ENCODE results near the gene ANKRD6.
"Not testable (repeated sequence)": the region's sequence is repeated elsewhere in the genome, so short reads cannot be mapped to it uniquely, and the experiment has no call there.

ANKRD6 gene

GRCh38 chr6:89602166-89602565 lies 169.2 kb downstream of the ANKRD6 start:
- no peak for DNase-seq (ENCODE audit: low spot score)

DNA sequence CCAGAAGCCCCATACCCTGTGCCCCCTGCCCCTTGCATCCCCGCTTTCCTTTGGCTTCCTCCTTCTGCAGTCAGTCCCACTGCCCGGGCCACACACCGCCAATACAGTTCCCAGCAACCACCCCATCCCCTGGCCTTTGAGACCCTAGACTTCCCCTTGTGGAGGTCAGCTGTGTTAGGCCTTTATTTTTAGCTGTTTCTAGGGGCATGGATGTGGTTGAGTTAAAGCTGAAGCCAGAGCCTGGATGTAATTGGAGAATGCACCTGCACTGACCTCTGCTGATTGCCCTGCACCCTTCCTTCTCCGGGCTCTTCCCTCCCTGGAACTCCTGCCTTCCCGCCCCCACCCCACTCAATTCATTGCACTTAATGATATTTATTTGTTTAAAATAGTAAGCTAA lies 171.7 kb downstream of the ANKRD6 start:
- DNase-seq (ENCODE audit: low spot score) = no peak

DNA sequence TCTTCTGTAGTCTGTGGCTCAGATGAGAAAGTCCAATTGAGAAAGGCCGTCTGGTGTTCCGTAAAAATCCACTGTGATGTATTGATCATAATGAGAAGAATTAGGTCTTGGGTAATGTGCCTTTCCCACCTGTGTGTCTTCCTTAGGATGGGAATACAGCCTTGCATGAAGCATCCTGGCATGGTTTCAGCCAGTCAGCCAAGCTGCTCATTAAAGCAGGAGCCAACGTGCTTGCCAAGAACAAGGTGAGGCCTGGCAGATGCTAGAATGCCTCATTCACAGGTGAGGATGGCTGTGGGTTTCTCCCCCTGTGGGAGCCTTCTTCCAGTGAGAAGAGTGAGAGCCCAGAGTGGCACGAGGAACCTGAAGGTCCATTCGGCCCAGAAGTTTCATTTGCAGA lies 172.9 kb downstream of the ANKRD6 start:
- DNase-seq (ENCODE audit: low spot score) = no peak

GRCh38 chr6:89610149-89610642 lies 177.2 kb downstream of the ANKRD6 start:
- DNase-seq (ENCODE audit: low spot score) = peak; percentile 48

DNA sequence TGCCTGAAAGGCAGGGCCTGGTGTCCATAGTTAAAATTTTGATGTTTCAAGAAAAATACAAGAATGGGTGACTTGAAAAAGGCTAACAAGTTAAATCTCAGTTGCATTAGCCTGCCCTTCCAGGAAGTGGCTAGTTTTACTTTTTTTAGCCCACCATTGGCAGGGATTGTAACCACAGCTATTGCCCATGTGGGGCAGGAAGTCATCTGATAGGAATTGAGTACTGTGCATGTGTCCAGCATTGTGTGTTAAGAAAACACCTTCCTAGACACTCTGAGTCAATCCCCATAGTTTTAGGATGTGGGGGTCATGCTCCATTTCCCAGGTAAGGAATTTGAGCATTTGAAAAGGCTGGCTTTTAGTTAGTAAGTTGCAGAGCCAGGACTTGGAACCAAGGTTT lies 178.7 kb downstream of the ANKRD6 start:
- peak; percentile 44 for DNase-seq (ENCODE audit: low spot score)

DNA sequence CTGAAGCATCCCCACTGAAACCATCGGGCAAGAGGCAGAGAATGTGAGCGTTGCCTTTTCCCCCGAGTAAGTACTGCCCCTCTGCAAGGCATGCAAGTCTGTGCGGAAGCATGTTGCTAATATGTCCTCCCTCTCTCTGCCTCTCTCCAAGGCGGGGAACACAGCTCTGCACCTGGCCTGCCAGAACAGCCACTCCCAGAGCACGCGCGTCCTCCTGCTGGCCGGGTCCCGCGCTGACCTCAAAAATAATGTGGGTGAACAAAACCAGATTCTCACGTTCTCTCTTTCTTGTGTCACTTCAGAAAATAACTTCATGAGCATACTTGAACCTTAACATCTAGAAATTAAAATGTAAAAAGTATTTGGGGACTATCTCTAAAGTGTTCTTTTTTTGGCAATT lies 179.2 kb downstream of the ANKRD6 start:
- DNase-seq (ENCODE audit: low spot score) = no peak

- DNase-seq (ENCODE audit: low spot score) = no peak
Measured at GRCh38 chr6:89613790-89614189, 180.8 kb downstream of the ANKRD6 start.

- no peak for DNase-seq (ENCODE audit: low spot score)
Measured at GRCh38 chr6:89615882-89616281, 182.9 kb downstream of the ANKRD6 start.

DNA sequence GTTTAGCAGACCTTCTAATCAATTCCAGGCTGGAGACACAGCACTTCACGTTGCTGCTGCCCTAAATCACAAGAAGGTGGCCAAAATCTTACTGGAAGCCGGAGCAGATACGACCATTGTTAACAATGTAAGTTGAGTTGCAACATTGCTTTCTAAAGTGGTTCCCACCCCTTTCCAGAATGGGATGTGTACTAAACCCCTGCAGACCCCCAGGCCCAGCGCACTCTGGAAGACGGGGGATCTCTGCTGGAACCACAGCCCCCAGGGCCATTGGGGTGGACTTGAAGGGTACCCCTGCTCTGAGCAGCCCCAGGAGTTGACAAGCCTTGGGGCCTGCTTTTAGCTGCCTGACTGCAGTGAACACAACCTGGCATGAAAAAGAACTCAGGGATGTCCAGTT lies 183.6 kb downstream of the ANKRD6 start:
- DNase-seq (ENCODE audit: low spot score) = no peak

- no peak for DNase-seq (ENCODE audit: low spot score)
Measured at GRCh38 chr6:89618026-89618425, 185.1 kb downstream of the ANKRD6 start.

DNA sequence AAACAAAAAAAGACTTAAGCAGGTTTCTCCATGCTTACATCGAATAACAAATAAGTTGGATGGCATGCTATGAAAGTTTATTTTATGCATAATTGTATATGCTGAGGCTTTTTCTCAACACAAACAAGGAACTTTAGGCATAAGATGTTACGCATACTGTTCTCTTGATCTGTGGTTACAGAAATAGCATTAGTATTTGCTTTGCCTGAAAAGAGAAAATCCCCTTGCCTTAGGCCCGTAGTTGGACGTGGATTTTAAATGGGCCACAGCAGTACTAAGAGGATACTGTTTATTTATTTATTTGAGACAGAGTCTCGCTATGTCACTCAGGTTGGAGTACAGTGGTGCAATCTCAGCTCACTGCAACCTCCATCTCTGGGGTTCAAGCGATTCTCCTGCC lies 186.6 kb downstream of the ANKRD6 start:
- no peak for DNase-seq (ENCODE audit: low spot score)

DNA sequence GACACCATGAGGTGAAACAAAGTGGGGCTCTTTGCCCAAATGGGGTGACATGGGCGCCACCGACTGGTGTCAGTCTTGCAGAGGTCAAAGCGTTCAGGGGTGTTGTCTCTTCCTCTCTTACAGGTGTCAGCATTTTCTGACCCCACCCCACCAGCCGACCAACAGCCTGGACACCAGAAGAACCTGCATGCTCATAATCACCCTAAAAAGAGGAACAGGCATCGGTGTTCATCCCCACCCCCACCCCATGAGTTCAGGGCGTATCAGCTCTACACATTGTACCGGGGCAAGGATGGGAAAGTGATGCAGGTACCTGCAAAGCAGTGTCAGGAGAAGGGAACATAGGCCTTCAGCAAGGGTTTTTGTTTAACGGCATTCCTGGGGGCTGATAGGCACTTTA lies 190.8 kb downstream of the ANKRD6 start:
- no peak for DNase-seq (ENCODE audit: low spot score)

GRCh38 chr6:89630488-89630887 lies 197.5 kb downstream of the ANKRD6 start:
- DNase-seq (ENCODE audit: low spot score) = no peak

DNA sequence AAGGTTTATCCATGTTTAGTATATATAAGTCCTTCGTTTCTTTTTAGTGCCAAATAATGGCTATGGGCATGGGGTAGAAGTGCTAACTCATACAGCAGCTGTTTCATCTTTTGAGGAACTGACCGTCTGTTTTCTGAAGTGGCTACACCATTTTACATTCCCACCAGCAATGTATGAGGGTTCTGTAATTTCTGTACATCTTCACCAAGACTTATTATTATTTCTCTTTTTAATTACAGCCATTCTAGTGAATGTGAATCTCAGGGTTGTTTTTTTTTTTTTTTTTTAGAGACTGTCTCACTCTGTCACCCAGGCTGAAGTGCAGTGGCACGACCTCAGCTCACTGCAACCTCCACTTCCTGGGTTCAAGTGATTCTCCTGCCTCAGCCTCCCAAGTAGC lies 203.5 kb downstream of the ANKRD6 start:
- not testable (repeated sequence) for DNase-seq (ENCODE audit: low spot score)

GRCh38 chr6:89637960-89638319 lies 205.0 kb downstream of the ANKRD6 start:
- no peak for DNase-seq (ENCODE audit: low spot score)

GRCh38 chr6:89638320-89639195 lies 205.6 kb downstream of the ANKRD6 start, which contains the start of gene LYRM2:
TSS of gene LYRM2 (minus strand) at chr6:89638747. CDS start at chr6:89638716, 31 bp downstream.
- peak; percentile 98 for DNase-seq (ENCODE audit: low spot score)

- DNase-seq (ENCODE audit: low spot score) = peak; percentile 9
Measured at GRCh38 chr6:89640804-89641203, 207.9 kb downstream of the ANKRD6 start.

- DNase-seq (ENCODE audit: low spot score) = not testable (repeated sequence)
Measured at GRCh38 chr6:89641581-89641980, 208.6 kb downstream of the ANKRD6 start.

- DNase-seq (ENCODE audit: low spot score) = no peak
Measured at GRCh38 chr6:89642956-89643355, 210.0 kb downstream of the ANKRD6 start.

GRCh38 chr6:89643406-89643805 lies 210.5 kb downstream of the ANKRD6 start:
- DNase-seq (ENCODE audit: low spot score) = no peak

- DNase-seq (ENCODE audit: low spot score) = no peak
Measured at GRCh38 chr6:89644864-89645263, 211.9 kb downstream of the ANKRD6 start.

- no peak for DNase-seq (ENCODE audit: low spot score)
Measured at GRCh38 chr6:89649682-89650081, 216.7 kb downstream of the ANKRD6 start.

GRCh38 chr6:89650579-89650978 lies 217.6 kb downstream of the ANKRD6 start:
- no peak for DNase-seq (ENCODE audit: low spot score)

DNA sequence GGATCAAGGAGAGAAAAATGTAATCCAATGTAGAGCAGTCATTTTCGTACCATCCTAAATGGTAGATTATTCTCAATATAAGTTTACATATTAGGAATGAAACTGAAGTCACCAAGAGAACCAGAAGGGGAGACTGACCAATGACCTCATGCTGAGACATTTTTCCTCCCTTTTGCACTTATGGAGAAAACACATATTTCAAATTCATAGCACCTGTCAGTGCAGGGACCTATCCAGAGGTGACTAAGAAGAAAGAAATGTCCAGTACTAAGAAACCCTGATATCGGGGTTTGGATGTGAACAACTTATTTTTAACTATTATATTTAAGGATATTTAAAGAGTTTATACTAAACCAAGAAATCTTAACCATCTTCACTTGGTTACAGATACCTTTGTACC lies 222.2 kb downstream of the ANKRD6 start:
- no peak for DNase-seq (ENCODE audit: low spot score)
